Esophagus (tissue), 2 donors: ENCODE data around the gene AHNAK2. TPM values are rescaled to one million over a fixed set of nuclear protein-coding genes. Genes with fewer than 3 reads are reported as not detected.

Source experiments
- H3K27ac ChIP-seq, 2 donors: one replicate each; pipeline ENCODE4 v1.5.1; 2013; ENCODE audit warnings: low read depth in 2 of 2, mild to moderate bottlenecking in 2 of 2, inconsistent platforms in 1 of 2, low read length in 1 of 2, moderate library complexity in 1 of 2
- H3K27me3 ChIP-seq, 2 donors: one replicate each; pipeline ENCODE4 v1.6.1; 2013; ENCODE audit warnings: low read length in 2 of 2, control low read depth in 1 of 2, mild to moderate bottlenecking in 1 of 2; ENCODE audit not compliant: insufficient read depth in 2 of 2, control insufficient read depth in 1 of 2
- H3K36me3 ChIP-seq, 2 donors: one replicate each; pipeline ENCODE4 v1.6.1; 2013; ENCODE audit warnings: low read length in 1 of 2; ENCODE audit not compliant: control insufficient read depth in 2 of 2, insufficient read depth in 2 of 2
- H3K4me1 ChIP-seq, 2 donors: one replicate each; pipeline ENCODE4 v1.6.1; 2013; ENCODE audit warnings: low read length in 1 of 2; ENCODE audit not compliant: control insufficient read depth in 2 of 2, insufficient read depth in 2 of 2
- H3K4me3 ChIP-seq, 2 donors: one replicate each; pipeline ENCODE4 v1.5.1; 2013; ENCODE audit warnings: low read length in 2 of 2, mild to moderate bottlenecking in 2 of 2, low read depth in 1 of 2, moderate library complexity in 1 of 2
- H3K9me3 ChIP-seq, 2 donors: one replicate each; pipeline ENCODE4 v1.6.1; 2013; ENCODE audit warnings: mild to moderate bottlenecking in 2 of 2, low read depth in 1 of 2, low read length in 1 of 2, moderate library complexity in 1 of 2; ENCODE audit not compliant: control insufficient read depth in 2 of 2, insufficient read depth in 1 of 2
- WGBS, 2 donors: extraction: QIAGEN DNeasy Blood & Tissue Kit; methylation state at CpG; one replicate each; pipeline ENCODE4 v1.1.7; 2013; 5-methylcytosine and 5-hydroxymethylcytosine counted together
- polyA plus RNA-seq, 2 donors: library from polyadenylated mRNA; stranded (reverse); fragments of 200-250 nt; gene quantifications; one replicate each; pipeline ENCODE4 v1.2.3, GENCODE V29; 2013
- donor health status: healthy with polysubstance abuse.
- donor health status: Bipolar disorder and iron deficiency.

AHNAK2 gene
- polyA plus RNA-seq, 2 donors, result 67.4 to 104 TPM

- peaks cover 0 to 48% of the 10 kb centered on the region in 2 donors for H3K36me3 ChIP-seq
- H3K27ac ChIP-seq, result no peak overlapping the region
- no peaks in the 10 kb centered on the region for H3K4me1 ChIP-seq
- WGBS, 2 donors, result 91 to 93% methylated on average over 26 of the region's 26 CpGs
- H3K4me3 ChIP-seq, result no peak overlapping the region
- H3K9me3 ChIP-seq, result no peaks in the 10 kb centered on the region
- no peaks in the 10 kb centered on the region for H3K27me3 ChIP-seq
Measured at GRCh38 chr14:104888489-104889374, 89.4 kb downstream of the AHNAK2 start.

- Histone ChIP-seq H3K4me3 (no peak overlapping the region), H3K27ac (no peak overlapping the region), H3K9me3 (no peaks in the 10 kb centered on the region), H3K36me3 (peaks cover 3 to 50% of the 10 kb centered on the region in 2 donors), H3K27me3 (no peaks in the 10 kb centered on the region), H3K4me1 (peaks cover 0 to 5% of the 10 kb centered on the region in 2 donors)
- 92% methylated on average over 31 to 33 of the region's 33 CpGs for WGBS, 2 donors
Measured at GRCh38 chr14:104887623-104888488, 90.3 kb downstream of the AHNAK2 start.

Other genes with a start within 250 kb of the AHNAK2 start
- gene SIVA1, start 225.2 kb downstream of the AHNAK2 start, polyA plus RNA-seq, result 100 to 1,000 TPM in 1 of 2 donors, 10 to 100 TPM in 1; 60.5 to 159 TPM
- gene AKT1, start 182.6 kb downstream of the AHNAK2 start, polyA plus RNA-seq, result 10 to 100 TPM; 62.6 to 62.9 TPM
- 1 to 10 TPM; 5.0 TPM for gene ZBTB42, start 177.3 kb downstream of the AHNAK2 start, polyA plus RNA-seq
- gene CEP170B, start 113.1 kb downstream of the AHNAK2 start, polyA plus RNA-seq, result 10 to 100 TPM; 19.8 to 37.5 TPM
- under 1 TPM; 0.53 to 0.65 TPM for gene PLD4, start 53.5 kb downstream of the AHNAK2 start, polyA plus RNA-seq
- 1 to 10 TPM; 6.5 to 8.3 TPM for gene CLBA1, start 7.4 kb upstream of the AHNAK2 start, polyA plus RNA-seq
- 10 to 100 TPM; 23.5 to 24.7 TPM for gene CDCA4, start 42.7 kb upstream of the AHNAK2 start, polyA plus RNA-seq
- gene GPR132, start 87.1 kb upstream of the AHNAK2 start, polyA plus RNA-seq, result under 1 TPM; 0.42 to 0.47 TPM
- 10 to 100 TPM; 18.7 to 32.4 TPM for gene JAG2, start 190.4 kb upstream of the AHNAK2 start, polyA plus RNA-seq
- gene NUDT14, start 202.9 kb upstream of the AHNAK2 start, polyA plus RNA-seq, result 10 to 100 TPM; 16.1 to 25.5 TPM